Stomach (tissue), 4 donors: ENCODE data around the gene SLC4A7.

Experiments
- EP300 ChIP-seq: sonication (generic); formaldehyde crosslinking; IDR thresholded peaks from one replicate; pipeline ENCODE4 v1.6.1; 2017; ENCODE audit warnings: antibody characterized with exemption
- POLR2A ChIP-seq, 4 donors: fragments of 450-650 bp; IDR thresholded peaks; one replicate each; pipeline ENCODE4 v1.6.1; 2016; ENCODE audit warnings: antibody characterized with exemption in 4 of 4, control low read depth in 2 of 4, mild to moderate bottlenecking in 1 of 4, moderate library complexity in 1 of 4
- POLR2AphosphoS5 ChIP-seq, 3 donors: sonication (generic); formaldehyde crosslinking; IDR thresholded peaks; one replicate each; pipeline ENCODE4 v1.6.1; 2016; ENCODE audit warnings: antibody characterized with exemption in 3 of 3
- TF ChIP-seq, protein P1 (sequence below), 7 experiments: fragments of 450-650 bp in 4 of 7; fragments of 200-600 bp in 3 of 7; sonication (generic) in 3 of 7; IDR thresholded peaks; one replicate each; pipeline ENCODE4 v1.5.1; 2016 to 2019; ENCODE audit warnings: antibody characterized with exemption in 7 of 7, control low read depth in 2 of 7, mild to moderate bottlenecking in 1 of 7

GRCh38 chr3:27507111-27507510 is 22.9 kb upstream of the SLC4A7 start:
- TF ChIP-seq, protein P1, sequence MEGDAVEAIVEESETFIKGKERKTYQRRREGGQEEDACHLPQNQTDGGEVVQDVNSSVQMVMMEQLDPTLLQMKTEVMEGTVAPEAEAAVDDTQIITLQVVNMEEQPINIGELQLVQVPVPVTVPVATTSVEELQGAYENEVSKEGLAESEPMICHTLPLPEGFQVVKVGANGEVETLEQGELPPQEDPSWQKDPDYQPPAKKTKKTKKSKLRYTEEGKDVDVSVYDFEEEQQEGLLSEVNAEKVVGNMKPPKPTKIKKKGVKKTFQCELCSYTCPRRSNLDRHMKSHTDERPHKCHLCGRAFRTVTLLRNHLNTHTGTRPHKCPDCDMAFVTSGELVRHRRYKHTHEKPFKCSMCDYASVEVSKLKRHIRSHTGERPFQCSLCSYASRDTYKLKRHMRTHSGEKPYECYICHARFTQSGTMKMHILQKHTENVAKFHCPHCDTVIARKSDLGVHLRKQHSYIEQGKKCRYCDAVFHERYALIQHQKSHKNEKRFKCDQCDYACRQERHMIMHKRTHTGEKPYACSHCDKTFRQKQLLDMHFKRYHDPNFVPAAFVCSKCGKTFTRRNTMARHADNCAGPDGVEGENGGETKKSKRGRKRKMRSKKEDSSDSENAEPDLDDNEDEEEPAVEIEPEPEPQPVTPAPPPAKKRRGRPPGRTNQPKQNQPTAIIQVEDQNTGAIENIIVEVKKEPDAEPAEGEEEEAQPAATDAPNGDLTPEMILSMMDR (IDR thresholded peaks at IDR 0.05), result no peak
- no peak for TF ChIP-seq POLR2A (IDR thresholded peaks at IDR 0.05)
- TF ChIP-seq POLR2AphosphoS5 (IDR thresholded peaks at IDR 0.05), result no peak
- no peak for TF ChIP-seq EP300
